GM21526 (cell line): ENCODE measurements around the gene BTBD16.

Experiments used
- ATAC-seq: cut with Tn5 transposase; IDR thresholded peaks from one replicate; pipeline ENCODE4 v1.9.1; 2021; ENCODE audit warnings: moderate library complexity; ENCODE audit not compliant: unreplicated experiment, low FRiP score

BTBD16 gene

GRCh38 chr10:122267849-122268737 lies 3.0 kb upstream of the BTBD16 start:
- peak; percentile 74 for ATAC-seq

GRCh38 chr10:122269059-122269687 lies 1.9 kb upstream of the BTBD16 start:
- no peak for ATAC-seq

GRCh38 chr10:122273966-122274545 lies 3.0 kb downstream of the BTBD16 start:
- no peak for ATAC-seq

GRCh38 chr10:122276611-122277208 lies 5.6 kb downstream of the BTBD16 start:
- ATAC-seq, result no peak

- no peak for ATAC-seq
Observed at GRCh38 chr10:122277526-122278136, 6.5 kb downstream of the BTBD16 start.

- ATAC-seq, result no peak
Observed at GRCh38 chr10:122279725-122280141, 8.6 kb downstream of the BTBD16 start.

GRCh38 chr10:122280156-122280555 lies 9.1 kb downstream of the BTBD16 start:
- ATAC-seq, result no peak

- no peak for ATAC-seq
Observed at GRCh38 chr10:122281018-122281626, 10.0 kb downstream of the BTBD16 start.

GRCh38 chr10:122281751-122282150 lies 10.7 kb downstream of the BTBD16 start:
- ATAC-seq, result no peak

- ATAC-seq, result no peak
Observed at GRCh38 chr10:122282253-122282671, 11.2 kb downstream of the BTBD16 start.

- no peak for ATAC-seq
Observed at GRCh38 chr10:122282909-122283308, 11.8 kb downstream of the BTBD16 start.

- ATAC-seq, result no peak
Observed at GRCh38 chr10:122285506-122286444, 14.7 kb downstream of the BTBD16 start.

- no peak for ATAC-seq
Observed at GRCh38 chr10:122286867-122287266, 15.8 kb downstream of the BTBD16 start.

GRCh38 chr10:122287570-122287969 lies 16.5 kb downstream of the BTBD16 start:
- ATAC-seq, result no peak

- ATAC-seq, result no peak
Observed at GRCh38 chr10:122288262-122288661, 17.2 kb downstream of the BTBD16 start.

GRCh38 chr10:122288917-122289316 lies 17.8 kb downstream of the BTBD16 start:
- no peak for ATAC-seq

- no peak for ATAC-seq
Observed at GRCh38 chr10:122290334-122290733, 19.2 kb downstream of the BTBD16 start.

- no peak for ATAC-seq
Observed at GRCh38 chr10:122290833-122291532, 19.9 kb downstream of the BTBD16 start.

- no peak for ATAC-seq
Observed at GRCh38 chr10:122291739-122292138, 20.6 kb downstream of the BTBD16 start.
